Heart left ventricle (tissue), 16 donors: ENCODE results near the gene ITGB6. TPM values are rescaled to one million over a fixed set of nuclear protein-coding genes. Genes with fewer than 3 reads are reported as not detected.
A peak's percentile ranks its signal among the peaks of the same experiment; 100 is the strongest.

Experiments
- ATAC-seq, 4 donors: fragments of 200-7000 bp; cut with Tn5 transposase; one replicate each; pipeline ENCODE4 v1.9.1; 2020 to 2022; ENCODE audit warnings: moderate library complexity in 4 of 4, mild to moderate bottlenecking in 3 of 4, moderate number of reproducible peaks in 1 of 4
- DNase-seq, 5 donors: peaks; one replicate each; pipeline ENCODE4 v3.0.0-alpha.2; 2020
- H3K27ac ChIP-seq, 12 donors: fragments of 200-600 bp; sonication (generic) in 4 of 12; one replicate each; pipeline versions ENCODE4 v1.5.0 to v1.8.0; 2016 to 2022; ENCODE audit warnings: mild to moderate bottlenecking in 2 of 12
- H3K27me3 ChIP-seq, 9 donors: fragments of 200-600 bp; sonication (generic) in 2 of 9; one replicate each; pipeline versions ENCODE4 v1.5.1 to v1.8.0; 2016 to 2022; ENCODE audit warnings: mild to moderate bottlenecking in 3 of 9
- H3K36me3 ChIP-seq, 9 donors: fragments of 200-600 bp; sonication (generic) in 2 of 9; one replicate each; pipeline versions ENCODE4 v1.5.0 to v1.8.0; 2018 to 2022; ENCODE audit warnings: mild to moderate bottlenecking in 2 of 9
- H3K4me1 ChIP-seq, 12 donors: fragments of 200-600 bp; sonication (generic) in 4 of 12; one replicate each; pipeline versions ENCODE4 v1.5.0 to v1.8.0; 2016 to 2022; ENCODE audit warnings: mild to moderate bottlenecking in 3 of 12
- H3K4me3 ChIP-seq, 12 donors: fragments of 200-600 bp; sonication (generic) in 4 of 12; one replicate each; pipeline versions ENCODE4 v1.5.0 to v1.8.0; 2017 to 2022; ENCODE audit warnings: mild to moderate bottlenecking in 9 of 12, moderate library complexity in 4 of 12
- H3K9me3 ChIP-seq, 12 donors: fragments of 200-600 bp; sonication (generic) in 4 of 12; one replicate each; pipeline versions ENCODE4 v1.5.0 to v1.8.0; 2016 to 2022; ENCODE audit warnings: mild to moderate bottlenecking in 1 of 12
- CTCF ChIP-seq, 12 donors: fragments of 200-600 bp; sonication (generic) in 4 of 12; IDR thresholded peaks; one replicate each; pipeline versions ENCODE4 v1.5.0 to v1.8.0; 2018 to 2022; ENCODE audit warnings: antibody characterized with exemption in 12 of 12, mild to moderate bottlenecking in 5 of 12
- POLR2A ChIP-seq, 2 donors: fragments of 450-650 bp; IDR thresholded peaks; one replicate each; pipeline ENCODE4 v1.6.1; 2017; ENCODE audit warnings: antibody characterized with exemption in 2 of 2, mild to moderate bottlenecking in 2 of 2, moderate library complexity in 2 of 2
- WGBS, 4 donors: extraction: QIAGEN DNeasy Blood & Tissue Kit in 2 of 4; methylation state at CpG; one replicate each; pipeline versions ENCODE4 v1.1.5 to v1.1.7; 2013 to 2018; 5-methylcytosine and 5-hydroxymethylcytosine counted together
- intact Hi-C, 10 donors: fragments of 100-400 bp; cut with DNase I; formaldehyde crosslinking; loops; one replicate each; pipeline versions ENCODE4 v1.11.1 to v1.14.2; 2022
- polyA plus RNA-seq, 2 donors: library from polyadenylated mRNA; stranded (reverse); fragments of 200-250 nt; gene quantifications; one replicate each; pipeline ENCODE4 v1.2.3, GENCODE V29; 2013
- total RNA-seq, 9 donors: library from RNA; depleted of rRNA in 2 of 9; stranded (reverse); fragments of >200 nt in 2 of 9; fragmentation: NEBNext Ultra II Directional in 3 of 9; extraction: Animal tissue kit (Norgen Biotek cat#: 25700) in 3 of 9; gene quantifications; one replicate each; pipeline versions ENCODE4 v1.1.0 to v1.2.4, GENCODE V29; 2016 to 2023
- donor health status: ischemic (EF 13 %, LVEDD 7.1; RV severe dilation, severe dysfunction).
- donor health status: healthy with polysubstance abuse.
- donor health status: DM: no; HTN: yes; CAD: no.
- donor health status: DM: no; HTN: no; CAD: no.
- donor health status: ischemic (EF 25% LVEDD 6.9; RV normal size, moderate dysfunction).
- donor health status: ischemic (EF 25% LVEDD 5.7; RV mildly dilated, moderate dysfunction).
- donor health status: healthy.
- donor health status: DM: yes; HTN: yes; CAD: no.
- donor health status: ischemic (EF 35%, LVEDD 5.7; RV mildly dilated, moderate dysfunction).
- donor health status: nonischemic (EF 11% LVEDD 7.7; RV severe dilation, severe dysfunction).
- donor health status: DM: yes; HTN: yes; CAD: no.
- donor health status: PGD.
- donor health status: ischemic (EF 29% LVEDD 5.4; RV normal size, mild dysfunction).
- donor health status: nonischemic (EF 23%, LVEDD 6.1; RV moderate dilation, normal function).

The ITGB6 gene
- total and polyA plus RNA-seq, 11 donors = 0.27 to 4.2 (median 0.75) TPM

- ATAC-seq = no peak
- no peaks in the 10 kb centered on the region for H3K27me3 ChIP-seq
- intact Hi-C loops = no loop called here
- 92 to 96% (median 95%) methylated on average over 1 of the region's 1 CpG for WGBS, 4 donors
- TF ChIP-seq CTCF (IDR thresholded peaks at IDR 0.05) (no peak), POLR2A (IDR thresholded peaks at IDR 0.05) (no peak)
- no peaks in the 10 kb centered on the region for H3K36me3 ChIP-seq
- peaks cover 0 to 11% (median 0%) of the 10 kb centered on the region in 12 donors for H3K4me1 ChIP-seq
- no peak for DNase-seq
- no peak overlapping the region for H3K4me3 ChIP-seq
- no peak overlapping the region for H3K27ac ChIP-seq
- H3K9me3 ChIP-seq = no peaks in the 10 kb centered on the region
Measured at GRCh38 chr2:160138406-160138805, 61.7 kb downstream of the ITGB6 start.

GRCh38 chr2:160137464-160137863, 62.6 kb downstream of the ITGB6 start:
- peaks cover 0 to 11% (median 0%) of the 10 kb centered on the region in 12 donors for H3K4me1 ChIP-seq
- no peaks in the 10 kb centered on the region for H3K27me3 ChIP-seq
- H3K9me3 ChIP-seq = no peaks in the 10 kb centered on the region
- DNase-seq (peak in 1 of 5 donors; percentile 53), ATAC-seq (no peak)
- WGBS, 4 donors = 73 to 80% (median 77%) methylated on average over 6 to 8 of the region's 8 CpGs
- no peak overlapping the region for H3K27ac ChIP-seq
- intact Hi-C loops = no loop called here
- no peak overlapping the region for H3K4me3 ChIP-seq
- TF ChIP-seq POLR2A (IDR thresholded peaks at IDR 0.05) = no peak
- no peak for TF ChIP-seq CTCF (IDR thresholded peaks at IDR 0.05)
- no peaks in the 10 kb centered on the region for H3K36me3 ChIP-seq

GRCh38 chr2:160132761-160133160, 67.3 kb downstream of the ITGB6 start:
- no peak overlapping the region for H3K4me3 ChIP-seq
- TF ChIP-seq CTCF (IDR thresholded peaks at IDR 0.05) = no peak
- TF ChIP-seq POLR2A (IDR thresholded peaks at IDR 0.05) = no peak
- DNase-seq (no peak), ATAC-seq (no peak)
- WGBS, 4 donors = 86 to 92% (median 88%) methylated on average over 3 of the region's 3 CpGs
- H3K36me3 ChIP-seq = no peaks in the 10 kb centered on the region
- intact Hi-C loops = no loop called here
- H3K27ac ChIP-seq = no peak overlapping the region
- H3K27me3 ChIP-seq = no peaks in the 10 kb centered on the region
- no peaks in the 10 kb centered on the region for H3K9me3 ChIP-seq
- no peaks in the 10 kb centered on the region for H3K4me1 ChIP-seq

GRCh38 chr2:160126756-160127155, 73.3 kb downstream of the ITGB6 start:
- no peaks in the 10 kb centered on the region for H3K27me3 ChIP-seq
- DNase-seq (no peak), ATAC-seq (no peak)
- no peaks in the 10 kb centered on the region for H3K9me3 ChIP-seq
- TF ChIP-seq POLR2A (IDR thresholded peaks at IDR 0.05) (no peak), CTCF (IDR thresholded peaks at IDR 0.05) (no peak)
- 85 to 90% (median 89%) methylated on average over 2 of the region's 2 CpGs for WGBS, 4 donors
- H3K36me3 ChIP-seq = no peaks in the 10 kb centered on the region
- no peak overlapping the region for H3K4me3 ChIP-seq
- no peaks in the 10 kb centered on the region for H3K4me1 ChIP-seq
- no peak overlapping the region for H3K27ac ChIP-seq
- intact Hi-C loops = loop anchor here in 1 of 10 donors (5.0 kb wide), 1 partner anchor 71 kb away; no protein-coding TSS in a partner anchor
